ENCODE data around the gene ARL3.

DNA sequence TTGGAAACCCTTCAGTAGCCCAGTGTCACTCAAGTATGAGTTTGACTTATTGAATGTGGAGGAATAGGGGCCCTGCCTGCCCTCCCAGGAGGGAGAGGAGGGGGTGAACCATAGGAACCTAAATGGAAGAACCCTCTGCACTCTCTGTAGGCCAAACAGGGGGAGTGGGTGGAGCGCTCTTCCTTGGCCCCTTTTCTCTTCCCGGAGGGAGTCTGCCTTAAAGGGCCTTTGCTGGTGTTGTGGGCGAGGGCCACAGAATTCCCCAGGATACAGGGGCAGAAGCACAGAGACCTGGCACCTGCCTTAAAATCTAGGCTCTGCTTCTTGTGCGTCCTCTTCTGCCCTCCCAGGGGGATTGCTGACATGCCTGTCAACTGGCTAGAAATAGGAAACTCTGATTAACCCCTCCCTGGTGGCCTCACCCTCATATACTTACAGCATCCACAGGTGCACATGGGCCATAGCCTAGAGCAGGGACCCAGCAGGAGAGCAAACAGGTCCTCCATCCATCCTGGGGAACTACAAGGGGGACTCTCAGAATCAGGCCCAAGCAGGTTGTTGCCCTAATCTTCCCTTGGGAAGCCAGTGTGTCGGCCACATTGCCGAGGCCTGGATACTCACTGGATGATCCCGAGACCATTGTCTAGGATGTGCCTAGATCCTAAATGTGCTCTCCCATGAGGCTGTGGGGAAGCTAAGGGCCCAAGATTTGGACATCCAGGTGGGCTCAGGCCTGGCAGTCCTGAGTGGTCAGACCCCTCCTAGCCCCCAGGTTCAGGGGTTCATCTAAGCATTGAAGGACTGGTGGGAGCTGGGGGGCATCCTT is 66.5 kb downstream of the ARL3 start:
- TF ChIP-seq, protein P1, sequence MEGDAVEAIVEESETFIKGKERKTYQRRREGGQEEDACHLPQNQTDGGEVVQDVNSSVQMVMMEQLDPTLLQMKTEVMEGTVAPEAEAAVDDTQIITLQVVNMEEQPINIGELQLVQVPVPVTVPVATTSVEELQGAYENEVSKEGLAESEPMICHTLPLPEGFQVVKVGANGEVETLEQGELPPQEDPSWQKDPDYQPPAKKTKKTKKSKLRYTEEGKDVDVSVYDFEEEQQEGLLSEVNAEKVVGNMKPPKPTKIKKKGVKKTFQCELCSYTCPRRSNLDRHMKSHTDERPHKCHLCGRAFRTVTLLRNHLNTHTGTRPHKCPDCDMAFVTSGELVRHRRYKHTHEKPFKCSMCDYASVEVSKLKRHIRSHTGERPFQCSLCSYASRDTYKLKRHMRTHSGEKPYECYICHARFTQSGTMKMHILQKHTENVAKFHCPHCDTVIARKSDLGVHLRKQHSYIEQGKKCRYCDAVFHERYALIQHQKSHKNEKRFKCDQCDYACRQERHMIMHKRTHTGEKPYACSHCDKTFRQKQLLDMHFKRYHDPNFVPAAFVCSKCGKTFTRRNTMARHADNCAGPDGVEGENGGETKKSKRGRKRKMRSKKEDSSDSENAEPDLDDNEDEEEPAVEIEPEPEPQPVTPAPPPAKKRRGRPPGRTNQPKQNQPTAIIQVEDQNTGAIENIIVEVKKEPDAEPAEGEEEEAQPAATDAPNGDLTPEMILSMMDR (IDR thresholded peaks at IDR 0.05) = no peak
- no peak for TF ChIP-seq POLR2A (IDR thresholded peaks at IDR 0.05)

All from Peyer's patch (tissue), 4 donors.